A673 (cell line): ENCODE measurements around the gene PLTP. TPM values are rescaled to one million over a fixed set of nuclear protein-coding genes. Genes with fewer than 3 reads are reported as not detected.

ENCODE experiments used
- BruUV-seq: library from RNA; stranded (reverse); fragments of 400-500 nt; replicated peaks from 2 replicates; lab custom pipeline; 2021; lab: Mats Ljungman, UMichigan
- CTCF ChIA-PET: fragments of 300-600 bp; sonication (Branson Sonifier 250); formaldehyde crosslinking; loops from one replicate; lab custom pipeline; 2022; ENCODE audit warnings: antibody characterized with exemption; lab: Charles Lee
- POLR2A ChIA-PET: fragments of 300-600 bp; sonication (Branson Sonifier 250); formaldehyde crosslinking; loops from one replicate; lab custom pipeline; 2022; ENCODE audit warnings: antibody characterized with exemption; ENCODE audit not compliant: low non-redundant PET; lab: Charles Lee
- DNase-seq: peaks from one replicate; pipeline ENCODE4 v3.0.0-alpha.2; 2015; ENCODE audit warnings: low spot score
- H3K27ac ChIP-seq: fragments of 200-600 bp; sonication (generic); 2 replicates; pipeline ENCODE4 v1.5.1; 2016; ENCODE audit warnings: mixed run types, low read depth, mild to moderate bottlenecking, mixed read lengths, antibody characterized with exemption, low read length; ENCODE audit not compliant: poor library complexity, severe bottlenecking
- H3K27me3 ChIP-seq: fragments of 200-600 bp; sonication (generic); replicated peaks from 2 replicates; pipeline ENCODE4 v1.6.1; 2017; ENCODE audit warnings: mixed run types, low read depth, mild to moderate bottlenecking, mixed read lengths, antibody characterized with exemption, low read length; ENCODE audit not compliant: insufficient read depth, poor library complexity
- H3K36me3 ChIP-seq: fragments of 200-600 bp; sonication (generic); 2 replicates; pipeline ENCODE4 v1.6.1; 2016; ENCODE audit warnings: mixed run types, mild to moderate bottlenecking, mixed read lengths, antibody characterized with exemption, low read length; ENCODE audit not compliant: insufficient read depth, poor library complexity, severe bottlenecking
- H3K4me1 ChIP-seq: fragments of 200-600 bp; sonication (generic); 2 replicates; pipeline ENCODE4 v1.6.1; 2017; ENCODE audit warnings: mixed run types, mild to moderate bottlenecking, mixed read lengths, antibody characterized with exemption, low read length; ENCODE audit not compliant: insufficient read depth, poor library complexity, severe bottlenecking
- H3K4me3 ChIP-seq: fragments of 200-600 bp; sonication (generic); 2 replicates; pipeline ENCODE4 v1.5.1; 2016; ENCODE audit warnings: low read depth, mixed run types, mild to moderate bottlenecking, mixed read lengths, low read length; ENCODE audit not compliant: poor library complexity, severe bottlenecking
- H3K9me3 ChIP-seq: fragments of 200-600 bp; sonication (generic); 2 replicates; pipeline ENCODE4 v1.6.1; 2016; ENCODE audit warnings: mixed run types, low read depth, mild to moderate bottlenecking, mixed read lengths, antibody characterized with exemption, low read length; ENCODE audit not compliant: poor library complexity, severe bottlenecking
- CTCF ChIP-seq: fragments of 300-800, 200-600 bp; sonication (generic); conservative IDR thresholded peaks from 2 replicates; pipeline ENCODE4 v1.5.1; 2017; ENCODE audit warnings: low read depth, mild to moderate bottlenecking, antibody characterized with exemption, low read length, moderate library complexity, mixed read lengths
- EZH2 ChIP-seq: fragments of 200-600 bp; sonication (generic); IDR thresholded peaks from 2 replicates; pipeline ENCODE4 v1.6.1; 2017; ENCODE audit warnings: borderline replicate concordance, low read depth, mild to moderate bottlenecking, mixed read lengths, antibody characterized with exemption, low read length; ENCODE audit not compliant: poor library complexity, severe bottlenecking
- intact Hi-C: fragments of 100-400 bp; cut with micrococcal nuclease; formaldehyde crosslinking; loops from one replicate; pipeline ENCODE4 v1.10.0; 2022; ENCODE audit not compliant: unreplicated experiment
- total RNA-seq: library from RNA; stranded (reverse); gene quantifications from 2 replicates; pipeline ENCODE4 v1.2.3, GENCODE V29; 2021

PLTP gene
- total RNA-seq, 1 experiment from 2014 or later: 58.3 TPM

- peaks cover 17% of the 10 kb centered on the region for H3K4me1 ChIP-seq
- no peaks in the 10 kb centered on the region for H3K27me3 ChIP-seq
- H3K9me3 ChIP-seq: no peaks in the 10 kb centered on the region
- peak; percentile 100 for DNase-seq
- peak overlapping the region; percentile 63 for H3K4me3 ChIP-seq
- peak overlapping the region; percentile 81 for H3K27ac ChIP-seq
- peaks cover 14% of the 10 kb centered on the region for H3K36me3 ChIP-seq
- CTCF ChIA-PET: no interaction called here
- intact Hi-C loops: loop anchor here (1.0 kb wide), 1 partner anchor 22 kb away; no protein-coding TSS in a partner anchor
- TF ChIP-seq CTCF: no peak
- TF ChIP-seq EZH2: no peak
- BruUV-seq: no TSS peak
- POLR2A ChIA-PET: interaction anchor here (0.6 kb wide), 1 partner anchor 19 kb away, joined by 5 read pairs; no protein-coding TSS in a partner anchor
Measured at GRCh38 chr20:45910670-45911485, 1.1 kb downstream of the PLTP start.

- no peak overlapping the region for H3K27ac ChIP-seq
- intact Hi-C loops: loop anchor here (1.0 kb wide), 1 partner anchor 23 kb away; no protein-coding TSS in a partner anchor
Measured at GRCh38 chr20:45909817-45910669, 1.9 kb downstream of the PLTP start.

More at GRCh38 chr20:45909817-45910669, 1.9 kb downstream of the PLTP start:
- H3K4me3 ChIP-seq: peak overlapping the region; percentile 63
- no peaks in the 10 kb centered on the region for H3K9me3 ChIP-seq
- peaks cover 19% of the 10 kb centered on the region for H3K36me3 ChIP-seq
- BruUV-seq: no TSS peak
- H3K27me3 ChIP-seq: no peaks in the 10 kb centered on the region
- DNase-seq: no peak
- POLR2A ChIA-PET: no interaction called here
- TF ChIP-seq CTCF: no peak
- TF ChIP-seq EZH2: no peak
- CTCF ChIA-PET: no interaction called here
- H3K4me1 ChIP-seq: peaks cover 17% of the 10 kb centered on the region
